K562 (cell line): Measurements from ENCODE around the gene CLIP2. TPM values are rescaled to one million over a fixed set of nuclear protein-coding genes. Genes with fewer than 3 reads are reported as not detected.
"Not testable (repeated sequence)": the region's sequence is repeated elsewhere in the genome, so short reads cannot be mapped to it uniquely, and the experiment has no call there.

ENCODE experiments used
- ATAC-seq: fragments of 200-7000 bp; cut with Tn5 transposase; 3 replicates; pipeline ENCODE4 v1.9.1; 2020; ENCODE audit warnings: moderate library complexity
- BruUV-seq: library from RNA; stranded (reverse); fragments of 400-500 nt; replicated peaks from 2 replicates; lab custom pipeline; 2021; lab: Mats Ljungman, UMichigan
- CTCF ChIA-PET: fragments of 300-600 bp; formaldehyde crosslinking; extraction: SDS; loops from one replicate; lab custom pipeline; 2021; ENCODE audit warnings: low intra/inter-chr PET ratio; lab: Yijun Ruan, JAX
- POLR2A ChIA-PET: fragments of 300-600, 350-650 bp; sonication (Branson Sonifier 250); formaldehyde crosslinking; extraction: SDS; loops from one replicate; lab custom pipeline; 2021; ENCODE audit warnings: antibody characterized with exemption, inconsistent platforms; lab: Yijun Ruan, JAX
- DNase-seq, 4 experiments: peaks; one replicate each; pipeline versions ENCODE4 v3.0.0 to v3.0.0-alpha.2; 2011 to 2018; ENCODE audit warnings: low spot score in 3 of 4, mixed read lengths in 3 of 4; ENCODE audit errors: extremely low read depth in 1 of 4
- FAIRE-seq: peaks from 2 replicates; lab custom pipeline; 2011; peaks lifted over from hg19 to GRCh38; lab: Jason Lieb, UNC
- H2AFZ ChIP-seq: 2 replicates; pipeline ENCODE4 v1.6.0; 2011; ENCODE audit warnings: low read depth, low read length, control low read depth, inconsistent platforms
- H3K27ac ChIP-seq: fragments of 200-600 bp; 3 replicates; pipeline ENCODE4 v1.8.0; 2011; ENCODE audit warnings: low read depth, mild to moderate bottlenecking, control low read depth, inconsistent platforms, low read length, moderate library complexity, mixed read lengths; ENCODE audit errors: extremely low read depth
- H3K27me3 ChIP-seq, 2 experiments: fragments of 300-600 bp in 1 of 2; 2 replicates in 1 of 2; 3 replicates in 1 of 2; pipeline versions ENCODE4 v1.6.0 to v1.8.0; 2011; ENCODE audit warnings: inconsistent platforms in 2 of 2, low read length in 2 of 2, mild to moderate bottlenecking in 1 of 2, mixed read lengths in 1 of 2, moderate library complexity in 1 of 2; ENCODE audit not compliant: control insufficient read depth in 2 of 2, insufficient read depth in 2 of 2
- H3K36me3 ChIP-seq: fragments of 300-600 bp; 3 replicates; pipeline ENCODE4 v1.8.0; 2011; ENCODE audit warnings: mild to moderate bottlenecking, low read length, inconsistent platforms; ENCODE audit not compliant: control insufficient read depth, insufficient read depth
- H3K4me1 ChIP-seq, 2 experiments: fragments of 200-600 bp in 1 of 2; replicated peaks in 1 of 2; 2 replicates in 1 of 2; 3 replicates in 1 of 2; pipeline versions ENCODE4 v1.5.1 to v1.8.0; 2011; ENCODE audit warnings: inconsistent platforms in 2 of 2, low read length in 2 of 2, mild to moderate bottlenecking in 1 of 2, mixed read lengths in 1 of 2, moderate library complexity in 1 of 2; ENCODE audit not compliant: control insufficient read depth in 2 of 2, insufficient read depth in 2 of 2
- H3K4me2 ChIP-seq: 2 replicates; pipeline ENCODE4 v1.6.1; 2011; ENCODE audit warnings: low read length, control low read depth, inconsistent platforms, mixed read lengths; ENCODE audit not compliant: insufficient read depth
- H3K4me3 ChIP-seq: fragments of 200-600 bp; sonication (generic), shearing (Covaris generic); 2 replicates; pipeline ENCODE4 v1.5.1; 2016; ENCODE audit warnings: control low read depth, inconsistent platforms
- H3K79me2 ChIP-seq: fragments of 200-600 bp; 3 replicates; pipeline ENCODE4 v1.8.0; 2011; ENCODE audit warnings: low read length, inconsistent platforms; ENCODE audit not compliant: control insufficient read depth, insufficient read depth
- H3K9ac ChIP-seq, 2 experiments: 2 replicates each; pipeline versions ENCODE4 v1.6.0 to v1.6.1; 2011; ENCODE audit warnings: low read depth in 2 of 2, low read length in 2 of 2, control low read depth in 1 of 2, inconsistent platforms in 1 of 2, mild to moderate bottlenecking in 1 of 2, mixed read lengths in 1 of 2; ENCODE audit not compliant: insufficient read depth in 1 of 2
- H3K9me1 ChIP-seq: one replicate; pipeline ENCODE4 v1.6.0; 2011; ENCODE audit warnings: inconsistent platforms, mild to moderate bottlenecking, low read length, moderate library complexity; ENCODE audit not compliant: control insufficient read depth, insufficient read depth
- H3K9me3 ChIP-seq: replicated peaks from 2 replicates; pipeline ENCODE4 v1.5.1; 2011; ENCODE audit warnings: low read depth, low read length, inconsistent platforms; ENCODE audit not compliant: control insufficient read depth, insufficient read depth
- H4K20me1 ChIP-seq: replicated peaks from 2 replicates; pipeline ENCODE4 v1.6.1; 2011; ENCODE audit warnings: low read length, inconsistent platforms, mixed read lengths; ENCODE audit not compliant: control insufficient read depth, insufficient read depth
- PTRF ChIP-seq: fragments of 450-650 bp; IDR thresholded peaks from 2 replicates; pipeline ENCODE4 v1.6.1; 2016; ENCODE audit warnings: mild to moderate bottlenecking, missing genetic modification characterization, missing compliant biosample characterization
- RB1 ChIP-seq: fragments of 450-650 bp; IDR thresholded peaks from 2 replicates; pipeline ENCODE4 v1.6.1; 2017; ENCODE audit warnings: low read depth, mild to moderate bottlenecking
- WGBS: fragments of 100-300 bp; shearing (Covaris generic); methylation state at CpG from one replicate; pipeline ENCODE4 v1.1.6; 2016; ENCODE audit warnings: low coverage, mixed read lengths; ENCODE audit not compliant: insufficient coverage; ENCODE audit errors: missing lambda C conversion rate; 5-methylcytosine and 5-hydroxymethylcytosine counted together
- in situ Hi-C: fragments of 300-500 bp; cut with MboI; formaldehyde crosslinking; loops from 4 replicates; pipeline ENCODE4 v1.15.0; 2018; ENCODE audit warnings: inconsistent platforms, mixed read lengths
- intact Hi-C: fragments of 100-400 bp; cut with micrococcal nuclease; formaldehyde crosslinking; loops from 2 replicates; pipeline ENCODE4 v1.14.2; 2022
- polyA plus RNA-seq, 8 experiments: library from polyadenylated mRNA; depleted of rRNA in 4 of 8; stranded (reverse) in 5 of 8; unstranded in 3 of 8; fragments of >200 nt; fragmentation: Nextera tagmentation in 2 of 8; fragmentation: Illumina TruSeq in 1 of 8; extraction: Ambion mirVana in 2 of 8; extraction: Trizol in 1 of 8; gene quantifications; 2 replicates each; pipeline versions ENCODE4 v1.2.1 to v1.2.3, GENCODE V29; 2011 to 2014; ENCODE audit warnings: inconsistent platforms in 1 of 8, missing spikeins in 1 of 8
- total RNA-seq, 7 experiments: library from RNA; depleted of rRNA in 6 of 7; stranded (reverse); fragments of >200 nt in 6 of 7; fragmentation: Illumina TruSeq in 2 of 7; extraction: Trizol in 2 of 7; gene quantifications; 2 replicates each; pipeline versions ENCODE4 v1.2.1 to v1.2.3, GENCODE V29; 2011 to 2021; ENCODE audit warnings: low replicate concordance in 1 of 7
- TF ChIP-seq, protein P1 (sequence below): fragments of 250-450 bp; sonication (Bioruptor Pico); IDR thresholded peaks from 2 replicates; pipeline ENCODE4 v1.4.0; 2020; ENCODE audit warnings: mild to moderate bottlenecking

Gene CLIP2
- total and polyA plus RNA-seq, 9 of the 15 experiments (the other 6 are each of a cell fraction or from before 2014, with no cell fraction given), result 0.07 to 5.4 (median 2.1) TPM

DNA sequence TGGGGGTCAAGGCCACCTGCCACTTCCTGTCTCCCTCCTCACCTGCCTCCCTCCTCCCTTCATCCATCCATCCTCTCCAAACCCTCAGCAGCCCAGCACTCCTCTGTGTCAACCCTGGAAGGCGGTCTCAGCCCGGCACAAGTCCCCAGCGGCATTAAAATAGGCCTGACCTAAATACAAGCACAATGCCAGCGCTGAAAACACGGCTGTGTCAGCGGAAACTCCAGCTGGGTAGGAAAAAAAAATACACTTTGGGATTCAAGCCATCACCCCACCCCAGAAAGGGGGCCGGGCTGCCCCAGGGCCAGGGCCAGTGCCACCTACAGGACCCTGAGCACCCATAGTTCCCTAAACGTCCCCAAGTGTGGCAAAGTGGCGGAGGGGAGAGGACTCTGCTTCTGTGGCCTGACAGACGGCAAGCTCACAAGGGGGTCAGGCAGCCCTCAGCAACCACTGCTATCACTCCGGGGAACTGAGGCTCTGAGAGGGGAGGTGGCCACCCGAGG is 141.8 kb downstream of the CLIP2 start (continued):
- TF ChIP-seq, protein P1, sequence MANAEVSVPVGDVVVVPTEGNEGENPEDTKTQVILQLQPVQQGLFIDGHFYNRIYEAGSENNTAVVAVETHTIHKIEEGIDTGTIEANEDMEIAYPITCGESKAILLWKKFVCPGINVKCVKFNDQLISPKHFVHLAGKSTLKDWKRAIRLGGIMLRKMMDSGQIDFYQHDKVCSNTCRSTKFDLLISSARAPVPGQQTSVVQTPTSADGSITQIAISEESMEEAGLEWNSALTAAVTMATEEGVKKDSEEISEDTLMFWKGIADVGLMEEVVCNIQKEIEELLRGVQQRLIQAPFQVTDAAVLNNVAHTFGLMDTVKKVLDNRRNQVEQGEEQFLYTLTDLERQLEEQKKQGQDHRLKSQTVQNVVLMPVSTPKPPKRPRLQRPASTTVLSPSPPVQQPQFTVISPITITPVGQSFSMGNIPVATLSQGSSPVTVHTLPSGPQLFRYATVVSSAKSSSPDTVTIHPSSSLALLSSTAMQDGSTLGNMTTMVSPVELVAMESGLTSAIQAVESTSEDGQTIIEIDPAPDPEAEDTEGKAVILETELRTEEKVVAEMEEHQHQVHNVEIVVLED (CRISPR knock-in tag), result no peak
- TF ChIP-seq RB1, result no peak
- no peak for TF ChIP-seq PTRF (tag)
- TF ChIP-seq, all 486 proteins: peak for 0

DNA sequence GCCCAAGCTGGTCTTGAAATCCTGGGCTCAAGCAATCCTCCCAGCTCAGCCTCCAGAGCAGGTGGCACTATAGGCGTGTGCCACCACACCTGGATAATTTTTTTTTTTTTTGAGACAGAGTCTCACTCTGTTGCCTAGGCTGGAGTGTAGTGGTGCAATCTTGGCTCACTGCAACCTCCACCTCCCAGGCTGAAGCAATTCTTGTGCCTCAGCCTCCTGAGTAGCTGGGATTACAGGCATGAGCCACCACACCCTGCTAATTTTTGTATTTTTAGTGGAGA is 148.0 kb downstream of the CLIP2 start:
- CTCF ChIA-PET, result not testable (repeated sequence)

More for the DNA sequence above, 148.0 kb downstream of the CLIP2 start:
- H3K36me3 ChIP-seq, H3K4me1 ChIP-seq, H3K9me1 ChIP-seq, H3K79me2 ChIP-seq, ATAC-seq, FAIRE-seq, POLR2A ChIA-PET, H3K27ac ChIP-seq, intact Hi-C loops, H4K20me1 ChIP-seq, in situ Hi-C loops, DNase-seq, H3K9ac ChIP-seq, H2AFZ ChIP-seq, BruUV-seq, H3K4me2 ChIP-seq, H3K4me3 ChIP-seq, H3K9me3 ChIP-seq: not testable (repeated sequence)
- peaks cover 6 to 32% of the 10 kb centered on the region in 2 experiments; a peak in 3 of 5 replicates for H3K27me3 ChIP-seq
- 5% methylated on average over 1 of the region's 1 CpG for WGBS
